Measurements from ENCODE around the gene GSC2.

The GSC2 gene

GRCh38 chr22:19103880-19104821 is 45.9 kb downstream of the GSC2 start:
- peak; percentile 30 for DNase-seq
- Histone ChIP-seq H2AFZ (ENCODE audit: low read depth, low read length) (no peak overlapping the region), H3K9ac (ENCODE audit: low read length) (no peak overlapping the region), H4K91ac (ENCODE audit: low read length) (no peak overlapping the region), H3K4me3 (ENCODE audit: insufficient read depth in 1 of 2, low read depth in 1 of 2, low read length in 2 of 2) (no peak overlapping the region), H3K9me3 (ENCODE audit: control insufficient read depth, low read length) (no peaks in the 10 kb centered on the region), H3K14ac (ENCODE audit: low read length in 2 of 2) (no peak overlapping the region), H3K4me2 (ENCODE audit: low read length, poor library complexity, severe bottlenecking) (no peak overlapping the region), H3K4ac (ENCODE audit: low read depth in 1 of 2, low read length in 2 of 2) (no peak overlapping the region), H2AK5ac (ENCODE audit: low read length, severe bottlenecking) (no peak overlapping the region), H3K4me1 (ENCODE audit: control insufficient read depth, insufficient read depth, low read depth, low read length) (peaks cover 9% of the 10 kb centered on the region), H3K36me3 (ENCODE audit: control insufficient read depth in 1 of 2, insufficient read depth in 2 of 2, low read depth in 1 of 2, low read length in 2 of 2) (peaks cover 0 to 4% of the 10 kb centered on the region in 2 experiments), H3K27ac (ENCODE audit: low read length, poor library complexity, severe bottlenecking) (no peak overlapping the region), H3K23ac (ENCODE audit: low read length in 2 of 2) (no peak overlapping the region), H3K79me1 (replicated peaks; ENCODE audit: low read length, poor library complexity, severe bottlenecking) (peaks cover 31% of the 10 kb centered on the region), H3K27me3 (ENCODE audit: control insufficient read depth in 1 of 2, insufficient read depth in 1 of 2, low read length in 2 of 2) (no peaks in the 10 kb centered on the region), H4K8ac (ENCODE audit: low read length) (no peak overlapping the region), H2BK120ac (ENCODE audit: low read depth, low read length) (no peak overlapping the region), H3K18ac (ENCODE audit: low read depth in 1 of 2, low read length in 2 of 2) (no peak overlapping the region), H2BK12ac (ENCODE audit: low read length in 2 of 2) (no peak overlapping the region), H2BK5ac (ENCODE audit: low read depth, low read length, poor library complexity, severe bottlenecking) (no peak overlapping the region), H2BK15ac (ENCODE audit: low read depth, poor library complexity, severe bottlenecking) (no peak overlapping the region)
- WGBS, result 87% methylated on average over 5 of the region's 5 CpGs

- no peak overlapping the region for H2AK5ac ChIP-seq (ENCODE audit: low read length, severe bottlenecking)
- H3K9me3 ChIP-seq (ENCODE audit: control insufficient read depth, low read length), result no peaks in the 10 kb centered on the region
- no peak overlapping the region for H3K18ac ChIP-seq (ENCODE audit: low read depth in 1 of 2, low read length in 2 of 2)
- H4K8ac ChIP-seq (ENCODE audit: low read length), result no peak overlapping the region
- no peak overlapping the region for H2BK12ac ChIP-seq (ENCODE audit: low read length in 2 of 2)
- 91% methylated on average over 4 of the region's 4 CpGs for WGBS
- peaks cover 36% of the 10 kb centered on the region for H3K79me1 ChIP-seq (replicated peaks; ENCODE audit: low read length, poor library complexity, severe bottlenecking)
- H3K4me3 ChIP-seq (ENCODE audit: insufficient read depth in 1 of 2, low read depth in 1 of 2, low read length in 2 of 2), result no peak overlapping the region
- no peak overlapping the region for H3K27ac ChIP-seq (ENCODE audit: low read length, poor library complexity, severe bottlenecking)
- H3K4me1 ChIP-seq (ENCODE audit: control insufficient read depth, insufficient read depth, low read depth, low read length), result peaks cover 5% of the 10 kb centered on the region
- H2AFZ ChIP-seq (ENCODE audit: low read depth, low read length), result no peak overlapping the region
- no peak overlapping the region for H2BK5ac ChIP-seq (ENCODE audit: low read depth, low read length, poor library complexity, severe bottlenecking)
- no peak for DNase-seq
- H4K91ac ChIP-seq (ENCODE audit: low read length), result no peak overlapping the region
- no peak overlapping the region for H3K4me2 ChIP-seq (ENCODE audit: low read length, poor library complexity, severe bottlenecking)
- peaks cover 4% of the 10 kb centered on the region in 2 experiments for H3K36me3 ChIP-seq (ENCODE audit: control insufficient read depth in 1 of 2, insufficient read depth in 2 of 2, low read depth in 1 of 2, low read length in 2 of 2)
- no peak overlapping the region for H2BK15ac ChIP-seq (ENCODE audit: low read depth, poor library complexity, severe bottlenecking)
- no peaks in the 10 kb centered on the region for H3K27me3 ChIP-seq (ENCODE audit: control insufficient read depth in 1 of 2, insufficient read depth in 1 of 2, low read length in 2 of 2)
- H3K9ac ChIP-seq (ENCODE audit: low read length), result no peak overlapping the region
- no peak overlapping the region for H2BK120ac ChIP-seq (ENCODE audit: low read depth, low read length)
- no peak overlapping the region for H3K14ac ChIP-seq (ENCODE audit: low read length in 2 of 2)
- H3K4ac ChIP-seq (ENCODE audit: low read depth in 1 of 2, low read length in 2 of 2), result no peak overlapping the region
- no peak overlapping the region for H3K23ac ChIP-seq (ENCODE audit: low read length in 2 of 2)
These were observed 51.9 kb downstream of the GSC2 start for GRCh38 chr22:19098157-19098556.

- Histone ChIP-seq H3K18ac (ENCODE audit: low read depth in 1 of 2, low read length in 2 of 2) (no peak overlapping the region), H3K4me2 (ENCODE audit: low read length, poor library complexity, severe bottlenecking) (no peak overlapping the region), H2BK15ac (ENCODE audit: low read depth, poor library complexity, severe bottlenecking) (no peak overlapping the region), H3K27me3 (ENCODE audit: control insufficient read depth in 1 of 2, insufficient read depth in 1 of 2, low read length in 2 of 2) (no peaks in the 10 kb centered on the region), H4K91ac (ENCODE audit: low read length) (no peak overlapping the region), H3K14ac (ENCODE audit: low read length in 2 of 2) (no peak overlapping the region), H3K36me3 (ENCODE audit: control insufficient read depth in 1 of 2, insufficient read depth in 2 of 2, low read depth in 1 of 2, low read length in 2 of 2) (peaks cover 4% of the 10 kb centered on the region in 2 experiments), H2BK5ac (ENCODE audit: low read depth, low read length, poor library complexity, severe bottlenecking) (no peak overlapping the region), H3K27ac (ENCODE audit: low read length, poor library complexity, severe bottlenecking) (no peak overlapping the region), H2AK5ac (ENCODE audit: low read length, severe bottlenecking) (no peak overlapping the region), H3K23ac (ENCODE audit: low read length in 2 of 2) (no peak overlapping the region), H4K8ac (ENCODE audit: low read length) (no peak overlapping the region), H2AFZ (ENCODE audit: low read depth, low read length) (no peak overlapping the region), H3K4me1 (ENCODE audit: control insufficient read depth, insufficient read depth, low read depth, low read length) (peaks cover 5% of the 10 kb centered on the region), H2BK12ac (ENCODE audit: low read length in 2 of 2) (no peak overlapping the region), H2BK120ac (ENCODE audit: low read depth, low read length) (no peak overlapping the region), H3K79me1 (replicated peaks; ENCODE audit: low read length, poor library complexity, severe bottlenecking) (peaks cover 38% of the 10 kb centered on the region), H3K9me3 (ENCODE audit: control insufficient read depth, low read length) (no peaks in the 10 kb centered on the region), H3K4ac (ENCODE audit: low read depth in 1 of 2, low read length in 2 of 2) (no peak overlapping the region), H3K4me3 (ENCODE audit: insufficient read depth in 1 of 2, low read depth in 1 of 2, low read length in 2 of 2) (no peak overlapping the region), H3K9ac (ENCODE audit: low read length) (no peak overlapping the region)
- 94% methylated on average over 3 of the region's 3 CpGs for WGBS
- DNase-seq, result no peak
These were observed 52.6 kb downstream of the GSC2 start for GRCh38 chr22:19097518-19097917.
